CD4-positive, alpha-beta T cell (primary cell): ENCODE measurements around the gene RNF5. TPM values are rescaled to one million over a fixed set of nuclear protein-coding genes. Genes with fewer than 3 reads are reported as not detected.

ENCODE experiments used
- ATAC-seq: fragments of 200-7000 bp; cut with Tn5 transposase; one replicate; pipeline ENCODE4 v1.10.0; 2022; ENCODE audit warnings: mild to moderate bottlenecking; ENCODE audit not compliant: poor library complexity
- CTCF ChIA-PET: fragments of 350-600 bp; sonication (Branson Sonifier 250); formaldehyde crosslinking; loops from one replicate; lab custom pipeline; 2021; ENCODE audit warnings: antibody characterized with exemption, inconsistent platforms; lab: Charles Lee
- POLR2A ChIA-PET: fragments of 350-600 bp; sonication (Branson Sonifier 250); formaldehyde crosslinking; loops from one replicate; lab custom pipeline; 2021; ENCODE audit warnings: antibody characterized with exemption, inconsistent platforms; lab: Charles Lee
- DNase-seq, 14 experiments: peaks; one replicate each; pipeline ENCODE4 v3.0.0-alpha.2; 2013 to 2020; ENCODE audit warnings: mixed read lengths in 2 of 14
- H3K27ac ChIP-seq, 2 donors: one replicate each; pipeline versions ENCODE4 v1.5.1 to v1.7.0; 2013; ENCODE audit warnings: low read length in 2 of 2, low read depth in 1 of 2, mild to moderate bottlenecking in 1 of 2
- H3K27me3 ChIP-seq, 2 experiments: 1 replicate in 1 of 2; 2 replicates in 1 of 2; pipeline versions ENCODE4 v1.6.1 to v1.7.0; 2013; ENCODE audit warnings: low read length in 2 of 2, control low read depth in 1 of 2, mild to moderate bottlenecking in 1 of 2, moderate library complexity in 1 of 2; ENCODE audit not compliant: insufficient read depth in 2 of 2, control insufficient read depth in 1 of 2
- H3K36me3 ChIP-seq: one replicate; pipeline ENCODE4 v1.6.1; 2013; ENCODE audit warnings: low read length, control low read depth; ENCODE audit not compliant: insufficient read depth
- H3K4me1 ChIP-seq: one replicate; pipeline ENCODE4 v1.6.1; 2013; ENCODE audit warnings: low read length, control low read depth; ENCODE audit not compliant: insufficient read depth
- H3K4me3 ChIP-seq: one replicate; pipeline ENCODE4 v1.5.1; 2013; ENCODE audit warnings: mild to moderate bottlenecking, low read length, moderate library complexity
- H3K9me3 ChIP-seq, 2 experiments: 1 replicate in 1 of 2; 2 replicates in 1 of 2; pipeline versions ENCODE4 v1.6.1 to v1.7.0; 2013; ENCODE audit warnings: low read length in 2 of 2, mild to moderate bottlenecking in 2 of 2, control low read depth in 1 of 2, moderate library complexity in 1 of 2; ENCODE audit not compliant: control insufficient read depth in 1 of 2, insufficient read depth in 1 of 2
- H3K27ac Mint-ChIP-seq: one replicate; pipeline ENCODE4 v1.8.0; 2020; ENCODE audit warnings: mixed read lengths
- H3K27me3 Mint-ChIP-seq: one replicate; pipeline ENCODE4 v1.8.0; 2021; ENCODE audit warnings: mixed read lengths
- H3K36me3 Mint-ChIP-seq: one replicate; pipeline ENCODE4 v1.8.0; 2021; ENCODE audit warnings: low read depth, mixed read lengths
- H3K4me1 Mint-ChIP-seq: one replicate; pipeline ENCODE4 v1.8.0; 2021; ENCODE audit warnings: low read depth, mixed read lengths
- H3K4me3 Mint-ChIP-seq: one replicate; pipeline ENCODE4 v1.8.0; 2020; ENCODE audit warnings: mild to moderate bottlenecking, mixed read lengths
- H3K9me3 Mint-ChIP-seq: one replicate; pipeline ENCODE4 v1.8.0; 2020; ENCODE audit warnings: mixed read lengths
- CTCF ChIP-seq: fragments of 200-600 bp; IDR thresholded peaks from one replicate; pipeline ENCODE4 v1.8.0; 2022; ENCODE audit warnings: antibody characterized with exemption, mild to moderate bottlenecking
- intact Hi-C, 2 experiments: fragments of 100-400 bp; cut with DNase I in 1 of 2; cut with micrococcal nuclease in 1 of 2; formaldehyde crosslinking; loops; one replicate each; pipeline versions ENCODE4 v1.15.1 to v1.9.0; 2023 to 2025; cut with DNase I, micrococcal nuclease
- total RNA-seq, 174 experiments: library from RNA in 2 of 174; stranded (reverse) in 2 of 174; gene quantifications; one replicate each; pipeline ENCODE4 v1.2.3 and lab custom pipeline; 2021 to 2026

The RNF5 gene
- total RNA-seq, 2 experiments from 2014 or later: 9.6 to 9.9 TPM

GRCh38 chr6:32198345-32198696 is 20.1 kb downstream of the RNF5 start:
- Mint-ChIP-seq H3K36me3 (peaks cover 7% of the 10 kb centered on the region), H3K9me3 (no peaks in the 10 kb centered on the region), H3K27me3 (no peaks in the 10 kb centered on the region), H3K27ac (no peak overlapping the region), H3K4me1 (peaks cover 36% of the 10 kb centered on the region), H3K4me3 (peak overlapping the region; percentile 48)
- Histone ChIP-seq H3K27ac (no peak overlapping the region), H3K36me3 (no peaks in the 10 kb centered on the region), H3K4me1 (peaks cover 38% of the 10 kb centered on the region), H3K27me3 (no peaks in the 10 kb centered on the region), H3K9me3 (no peaks in the 10 kb centered on the region), H3K4me3 (no peak overlapping the region)
- DNase-seq: peak in 1 of 14 experiments; percentile 13
- CTCF ChIA-PET: no interaction called here
- POLR2A ChIA-PET: interaction anchor here (12.1 kb wide), 1 partner anchor 19 kb away, joined by 242 read pairs; the partner anchor contains the start of genes AGPAT1 and RNF5
- no peak for ATAC-seq
- intact Hi-C loops: loop anchor here in 1 of 2 experiments (5.0 to 10.0 kb wide), 5 partner anchors 534 to 1984 kb away; partner anchors contain the start of genes BRD2, C6orf47, CSNK2B and GPANK1
- TF ChIP-seq CTCF: no peak

- Mint-ChIP-seq H3K27me3 (no peaks in the 10 kb centered on the region), H3K9me3 (no peaks in the 10 kb centered on the region), H3K4me3 (peak overlapping the region; percentile 38), H3K4me1 (peaks cover 30% of the 10 kb centered on the region), H3K27ac (no peak overlapping the region), H3K36me3 (peaks cover 3% of the 10 kb centered on the region)
- Histone ChIP-seq H3K27ac (no peak overlapping the region), H3K4me3 (no peak overlapping the region), H3K27me3 (no peaks in the 10 kb centered on the region), H3K36me3 (no peaks in the 10 kb centered on the region), H3K4me1 (peaks cover 32% of the 10 kb centered on the region), H3K9me3 (no peaks in the 10 kb centered on the region)
- CTCF ChIA-PET: no interaction called here
- no peak for TF ChIP-seq CTCF
- ATAC-seq: no peak
- intact Hi-C loops: loop anchor here in 1 of 2 experiments (5.0 to 10.0 kb wide), 5 partner anchors 534 to 1984 kb away; partner anchors contain the start of genes BRD2, C6orf47, CSNK2B and GPANK1
- POLR2A ChIA-PET: interaction anchor here (12.1 kb wide), 1 partner anchor 19 kb away, joined by 242 read pairs; the partner anchor contains the start of genes AGPAT1 and RNF5
- DNase-seq: peak in 1 of 14 experiments; percentile 30
Measured at GRCh38 chr6:32198866-32199265, 20.7 kb downstream of the RNF5 start.

- ChIA-PET POLR2A (no interaction called here), CTCF (no interaction called here)
- peaks cover 12% of the 10 kb centered on the region for H3K4me1 Mint-ChIP-seq
- no peak overlapping the region for H3K27ac Mint-ChIP-seq
- no peak for ATAC-seq
- Histone ChIP-seq H3K4me1 (peaks cover 15% of the 10 kb centered on the region), H3K4me3 (no peak overlapping the region), H3K9me3 (no peaks in the 10 kb centered on the region), H3K27me3 (peaks cover 0 to 2% of the 10 kb centered on the region in 2 experiments), H3K27ac (no peak overlapping the region), H3K36me3 (no peaks in the 10 kb centered on the region)
- peak in 1 of 14 experiments; percentile 16 for DNase-seq
- TF ChIP-seq CTCF: no peak
- H3K36me3 Mint-ChIP-seq: no peaks in the 10 kb centered on the region
- H3K4me3 Mint-ChIP-seq: no peak overlapping the region
- no peaks in the 10 kb centered on the region for H3K9me3 Mint-ChIP-seq
- intact Hi-C loops: loop anchor here in 1 of 2 experiments (5.0 kb wide), 1 partner anchor 41 kb away; no protein-coding TSS in a partner anchor
- H3K27me3 Mint-ChIP-seq: peaks cover 3% of the 10 kb centered on the region
Measured at GRCh38 chr6:32200711-32201475, 22.7 kb downstream of the RNF5 start.
